Activated gamma-delta T cell treated with Interleukin-2 at 50 U/mL for 16 hours (primary cell): ENCODE results near the gene USF3.

Experiments
- DNase-seq: peaks from one replicate; pipeline ENCODE4 v3.0.0-alpha.2; 2020

The USF3 gene, protein sequence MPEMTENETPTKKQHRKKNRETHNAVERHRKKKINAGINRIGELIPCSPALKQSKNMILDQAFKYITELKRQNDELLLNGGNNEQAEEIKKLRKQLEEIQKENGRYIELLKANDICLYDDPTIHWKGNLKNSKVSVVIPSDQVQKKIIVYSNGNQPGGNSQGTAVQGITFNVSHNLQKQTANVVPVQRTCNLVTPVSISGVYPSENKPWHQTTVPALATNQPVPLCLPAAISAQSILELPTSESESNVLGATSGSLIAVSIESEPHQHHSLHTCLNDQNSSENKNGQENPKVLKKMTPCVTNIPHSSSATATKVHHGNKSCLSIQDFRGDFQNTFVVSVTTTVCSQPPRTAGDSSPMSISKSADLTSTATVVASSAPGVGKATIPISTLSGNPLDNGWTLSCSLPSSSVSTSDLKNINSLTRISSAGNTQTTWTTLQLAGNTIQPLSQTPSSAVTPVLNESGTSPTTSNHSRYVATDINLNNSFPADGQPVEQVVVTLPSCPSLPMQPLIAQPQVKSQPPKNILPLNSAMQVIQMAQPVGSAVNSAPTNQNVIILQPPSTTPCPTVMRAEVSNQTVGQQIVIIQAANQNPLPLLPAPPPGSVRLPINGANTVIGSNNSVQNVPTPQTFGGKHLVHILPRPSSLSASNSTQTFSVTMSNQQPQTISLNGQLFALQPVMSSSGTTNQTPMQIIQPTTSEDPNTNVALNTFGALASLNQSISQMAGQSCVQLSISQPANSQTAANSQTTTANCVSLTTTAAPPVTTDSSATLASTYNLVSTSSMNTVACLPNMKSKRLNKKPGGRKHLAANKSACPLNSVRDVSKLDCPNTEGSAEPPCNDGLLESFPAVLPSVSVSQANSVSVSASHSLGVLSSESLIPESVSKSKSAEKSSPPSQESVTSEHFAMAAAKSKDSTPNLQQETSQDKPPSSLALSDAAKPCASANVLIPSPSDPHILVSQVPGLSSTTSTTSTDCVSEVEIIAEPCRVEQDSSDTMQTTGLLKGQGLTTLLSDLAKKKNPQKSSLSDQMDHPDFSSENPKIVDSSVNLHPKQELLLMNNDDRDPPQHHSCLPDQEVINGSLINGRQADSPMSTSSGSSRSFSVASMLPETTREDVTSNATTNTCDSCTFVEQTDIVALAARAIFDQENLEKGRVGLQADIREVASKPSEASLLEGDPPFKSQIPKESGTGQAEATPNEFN (N-terminal part only)

GRCh38 chr3:113695786-113696645 is at the start of gene USF3:
Gene USF3 (minus strand): TSS chr3:113696642. CDS start chr3:113674878, 21,764 bp downstream.
- peak; percentile 83 for DNase-seq

- DNase-seq = peak; percentile 91
These were observed 49.5 kb upstream of the USF3 start, which contains the start of gene NAA50 for GRCh38 chr3:113745756-113746547. Gene NAA50 (minus strand): TSS chr3:113746249. CDS start chr3:113745949, 300 bp downstream.

- peak; percentile 73 for DNase-seq
These were observed 48.7 kb upstream of the USF3 start for GRCh38 chr3:113744941-113745755.

DNA sequence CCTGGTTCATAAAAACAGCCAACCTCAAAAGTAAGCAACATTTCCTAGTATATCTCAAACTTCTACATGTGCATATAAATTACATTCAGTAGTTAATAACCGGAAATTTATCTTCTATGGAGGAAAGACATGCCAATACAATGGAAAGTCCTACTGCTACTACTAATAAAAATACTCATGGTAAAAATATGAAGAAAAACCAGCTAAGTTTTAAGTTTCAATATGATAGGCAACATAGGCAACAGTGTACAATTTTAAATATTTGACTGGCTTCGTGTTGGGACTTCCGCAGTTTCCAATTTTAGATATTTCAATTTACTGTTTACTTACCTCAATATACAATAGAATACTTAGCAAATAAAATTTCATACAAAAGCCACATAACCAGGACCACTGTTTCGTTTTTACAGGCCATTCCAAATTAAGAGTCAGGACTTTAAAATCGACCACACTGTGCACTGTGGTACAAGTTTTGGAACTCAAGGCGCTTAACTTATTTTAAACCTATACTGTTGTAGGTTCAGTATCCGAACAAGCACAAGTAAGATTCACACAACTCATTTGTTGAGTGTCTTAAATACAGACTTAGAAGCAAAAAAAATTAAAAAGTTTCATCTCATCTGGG is 46.7 kb upstream of the USF3 start:
- DNase-seq = no peak

DNA sequence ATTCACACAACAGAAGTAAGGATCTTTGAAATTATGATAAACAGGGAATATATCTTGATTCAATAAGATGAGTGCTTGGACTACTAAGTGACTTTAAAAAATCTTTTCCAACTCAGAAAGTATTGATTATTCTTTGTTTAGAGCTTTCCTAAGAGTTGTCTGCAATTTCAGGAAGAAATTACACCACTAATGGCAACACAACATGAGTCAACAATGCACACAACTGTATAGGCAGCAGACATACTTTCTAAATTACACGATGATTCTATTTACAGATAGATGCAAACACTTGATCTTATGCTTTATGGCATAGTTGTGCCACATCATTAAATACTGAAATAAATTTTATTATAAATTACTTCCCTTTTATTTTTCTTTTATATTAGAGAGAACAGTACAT is 45.2 kb upstream of the USF3 start:
- no peak for DNase-seq

DNA sequence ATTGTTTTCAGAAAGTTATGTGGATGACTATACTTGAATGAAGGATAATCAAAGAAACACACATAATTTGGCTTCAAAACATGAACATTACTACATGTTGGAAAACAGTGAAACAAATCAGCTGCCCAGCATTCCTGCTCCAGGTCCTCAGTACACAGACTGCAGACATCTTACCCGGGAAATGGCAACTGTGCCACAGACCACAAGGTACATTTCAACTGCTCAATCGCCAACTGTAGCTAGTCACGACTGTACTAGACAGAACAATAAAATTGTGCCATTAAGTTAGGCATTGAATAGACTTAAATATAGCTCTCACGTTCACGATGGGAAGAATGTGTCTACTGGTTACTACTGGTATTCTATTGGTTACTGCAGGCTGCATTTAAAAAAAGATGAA is 44.6 kb upstream of the USF3 start:
- DNase-seq = no peak

DNA sequence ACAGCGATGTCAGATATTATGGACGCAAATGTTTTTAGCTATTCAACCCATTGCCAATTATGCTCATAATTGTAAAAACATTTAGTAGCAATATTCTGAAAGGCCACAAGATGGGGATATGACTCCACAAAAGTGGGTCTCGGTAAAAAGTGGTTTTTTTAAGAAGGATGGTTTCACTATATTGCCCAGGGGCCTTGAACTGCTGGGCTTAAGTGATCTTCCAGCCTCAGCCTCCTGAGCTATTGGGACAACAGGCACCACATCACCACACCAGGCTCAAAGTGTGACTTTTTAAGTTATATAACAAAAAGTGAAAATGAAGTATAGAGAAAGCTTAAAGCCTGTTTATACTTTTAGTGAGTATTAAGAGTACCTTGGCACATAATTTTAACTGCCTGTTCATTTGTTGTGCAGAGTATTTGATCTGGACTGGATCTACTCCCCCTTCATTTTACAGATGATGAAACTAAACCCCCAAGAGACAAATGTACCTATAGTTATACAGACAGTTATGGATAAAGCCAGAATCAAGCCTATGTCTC is 40.2 kb upstream of the USF3 start:
- DNase-seq = no peak

DNA sequence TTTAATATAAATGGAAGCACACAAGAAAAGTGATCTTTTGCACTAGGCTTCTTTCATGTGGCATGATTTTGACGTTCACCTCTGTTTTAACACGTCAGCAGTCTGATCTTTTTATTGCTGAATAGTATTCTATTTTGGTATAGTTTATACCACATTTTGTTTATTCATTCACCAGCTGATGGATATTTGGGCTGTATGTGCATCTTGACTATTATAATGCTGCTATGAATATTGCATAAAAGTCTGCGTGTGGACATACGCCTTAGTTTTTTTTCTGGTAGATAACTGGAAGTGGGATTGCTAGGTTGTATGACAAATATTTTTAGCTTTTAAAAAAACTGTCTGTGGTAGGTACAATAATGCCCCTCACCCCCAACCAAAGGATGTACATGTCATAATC is 35.3 kb upstream of the USF3 start:
- DNase-seq = no peak

- DNase-seq = no peak
These were observed 34.1 kb upstream of the USF3 start for GRCh38 chr3:113730550-113730949.

GRCh38 chr3:113728661-113729060 is 32.2 kb upstream of the USF3 start:
- DNase-seq = no peak

- no peak for DNase-seq
These were observed 25.2 kb upstream of the USF3 start for GRCh38 chr3:113721636-113722035.

GRCh38 chr3:113719758-113720157 is 23.3 kb upstream of the USF3 start:
- no peak for DNase-seq

GRCh38 chr3:113719294-113719693 is 22.9 kb upstream of the USF3 start:
- DNase-seq = no peak

- DNase-seq = no peak
These were observed 21.4 kb upstream of the USF3 start for GRCh38 chr3:113717818-113718217.

GRCh38 chr3:113717308-113717707 is 20.9 kb upstream of the USF3 start:
- DNase-seq = no peak

GRCh38 chr3:113714702-113715101 is 18.3 kb upstream of the USF3 start:
- DNase-seq = no peak

DNA sequence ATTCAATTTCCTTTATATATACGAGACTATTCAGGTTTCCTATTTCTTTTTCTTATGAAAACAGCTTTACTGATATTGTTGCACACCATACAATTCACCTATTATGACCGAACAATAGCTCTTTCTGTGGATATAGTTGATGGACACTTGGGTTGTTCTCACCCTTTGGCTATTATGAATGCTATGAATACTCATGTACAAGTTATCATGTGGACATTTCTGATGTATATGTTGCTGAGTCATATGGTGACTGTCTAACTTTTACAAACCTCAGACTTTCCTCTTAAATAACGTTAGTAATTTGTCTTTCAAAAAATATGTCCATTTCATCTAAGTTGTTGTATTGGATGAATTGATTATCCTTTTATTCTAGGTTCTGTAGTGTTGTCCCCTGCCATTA is 15.7 kb upstream of the USF3 start:
- no peak for DNase-seq

- no peak for DNase-seq
These were observed 11.4 kb upstream of the USF3 start for GRCh38 chr3:113707835-113708234.

- no peak for DNase-seq
These were observed 2.5 kb upstream of the USF3 start for GRCh38 chr3:113698956-113699355.
